MM.1S (cell line): ENCODE measurements around the gene MISP3.

Experiments used
- EZH2 ChIP-seq: fragments of 300-600 bp; sonication (generic); optimal IDR thresholded peaks from 2 replicates; pipeline ENCODE3; 2017; ENCODE audit warnings: low read depth, mild to moderate bottlenecking, antibody characterized with exemption, low read length, mixed read lengths
- TF ChIP-seq, protein P1 (sequence below): fragments of 300-600 bp; sonication (generic); IDR thresholded peaks from 2 replicates; pipeline ENCODE4 v1.5.1; 2016; ENCODE audit warnings: antibody characterized with exemption, low read length, mixed read lengths

DNA sequence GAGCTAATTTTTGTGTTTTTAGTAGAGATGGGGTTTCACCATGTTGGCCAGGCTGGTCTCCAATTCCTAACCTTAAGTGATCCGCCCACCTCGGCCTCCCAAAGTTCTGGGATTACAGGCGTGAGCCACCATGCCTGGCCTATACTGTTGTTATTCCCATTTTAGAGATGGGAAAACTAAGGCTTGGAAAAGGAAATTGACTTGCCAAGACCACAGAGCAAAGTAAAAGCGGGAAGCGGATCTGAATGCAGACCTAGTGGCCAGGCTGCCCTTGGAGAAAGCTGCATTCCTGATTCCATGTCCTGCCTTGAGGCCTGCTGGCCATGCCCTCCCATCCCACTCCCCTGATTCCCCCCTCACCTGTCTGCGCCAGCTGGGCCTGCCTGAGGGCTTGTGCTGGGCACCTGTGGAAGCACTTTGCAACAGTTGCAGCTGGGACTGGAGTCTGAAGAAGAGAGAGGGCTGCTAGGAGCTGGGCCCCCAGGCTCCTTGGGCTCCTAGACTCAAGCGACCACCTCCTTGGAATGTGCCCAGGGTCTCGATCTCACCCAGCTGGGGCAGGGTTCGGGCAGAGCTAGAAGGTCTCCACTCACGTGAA, 16.4 kb upstream of the MISP3 start:
- TF ChIP-seq, protein P1, sequence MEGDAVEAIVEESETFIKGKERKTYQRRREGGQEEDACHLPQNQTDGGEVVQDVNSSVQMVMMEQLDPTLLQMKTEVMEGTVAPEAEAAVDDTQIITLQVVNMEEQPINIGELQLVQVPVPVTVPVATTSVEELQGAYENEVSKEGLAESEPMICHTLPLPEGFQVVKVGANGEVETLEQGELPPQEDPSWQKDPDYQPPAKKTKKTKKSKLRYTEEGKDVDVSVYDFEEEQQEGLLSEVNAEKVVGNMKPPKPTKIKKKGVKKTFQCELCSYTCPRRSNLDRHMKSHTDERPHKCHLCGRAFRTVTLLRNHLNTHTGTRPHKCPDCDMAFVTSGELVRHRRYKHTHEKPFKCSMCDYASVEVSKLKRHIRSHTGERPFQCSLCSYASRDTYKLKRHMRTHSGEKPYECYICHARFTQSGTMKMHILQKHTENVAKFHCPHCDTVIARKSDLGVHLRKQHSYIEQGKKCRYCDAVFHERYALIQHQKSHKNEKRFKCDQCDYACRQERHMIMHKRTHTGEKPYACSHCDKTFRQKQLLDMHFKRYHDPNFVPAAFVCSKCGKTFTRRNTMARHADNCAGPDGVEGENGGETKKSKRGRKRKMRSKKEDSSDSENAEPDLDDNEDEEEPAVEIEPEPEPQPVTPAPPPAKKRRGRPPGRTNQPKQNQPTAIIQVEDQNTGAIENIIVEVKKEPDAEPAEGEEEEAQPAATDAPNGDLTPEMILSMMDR, result no peak
- no peak for TF ChIP-seq EZH2
